ENCODE results near the gene ABCA8.

The ABCA8 gene

DNA sequence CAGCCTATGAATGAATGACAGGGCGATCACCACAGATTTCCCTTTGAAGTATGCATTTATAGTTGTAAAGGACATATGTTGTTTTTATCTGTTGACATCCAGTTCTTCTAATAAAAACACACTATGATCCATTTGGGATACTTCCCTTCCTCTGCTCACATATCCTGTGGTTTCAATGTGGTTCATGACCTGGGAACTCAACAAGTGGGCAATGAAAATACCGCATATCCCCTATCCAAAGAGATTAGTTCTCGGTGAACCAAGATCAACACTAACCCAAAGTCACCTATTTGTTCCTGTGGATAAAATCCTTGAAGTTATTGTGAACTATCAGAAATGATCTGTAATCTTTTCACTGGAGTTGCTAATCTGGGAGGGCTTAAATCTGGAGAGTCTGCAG lies 16.0 kb downstream of the ABCA8 start:
- no peaks in the 10 kb centered on the region for H3K4me1 ChIP-seq (ENCODE audit: control insufficient read depth in 1 of 2, insufficient read depth in 2 of 2, low read length in 2 of 2)
- no peak overlapping the region for H3K4me3 ChIP-seq (ENCODE audit: low read depth in 1 of 2, low read length in 2 of 2)
- H3K36me3 ChIP-seq (ENCODE audit: control insufficient read depth in 1 of 2, insufficient read depth in 2 of 2, low read length in 2 of 2), result no peaks in the 10 kb centered on the region
- no peaks in the 10 kb centered on the region for H3K27me3 ChIP-seq (ENCODE audit: low read depth, low read length)
- no peak overlapping the region for H3K27ac ChIP-seq (ENCODE audit: low read length)
- no peaks in the 10 kb centered on the region for H3K9me3 ChIP-seq (ENCODE audit: control insufficient read depth in 1 of 2, low read length in 2 of 2)

- Histone ChIP-seq H3K4me3 (ENCODE audit: low read depth in 1 of 2, low read length in 2 of 2) (no peak overlapping the region), H3K4me1 (ENCODE audit: control insufficient read depth in 1 of 2, insufficient read depth in 2 of 2, low read length in 2 of 2) (no peaks in the 10 kb centered on the region), H3K9me3 (ENCODE audit: control insufficient read depth in 1 of 2, low read length in 2 of 2) (no peaks in the 10 kb centered on the region), H3K36me3 (ENCODE audit: control insufficient read depth in 1 of 2, insufficient read depth in 2 of 2, low read length in 2 of 2) (no peaks in the 10 kb centered on the region), H3K27ac (ENCODE audit: low read length) (no peak overlapping the region), H3K27me3 (ENCODE audit: low read depth, low read length) (no peaks in the 10 kb centered on the region)
Measured at GRCh38 chr17:68937890-68938514, 17.2 kb downstream of the ABCA8 start.

DNA sequence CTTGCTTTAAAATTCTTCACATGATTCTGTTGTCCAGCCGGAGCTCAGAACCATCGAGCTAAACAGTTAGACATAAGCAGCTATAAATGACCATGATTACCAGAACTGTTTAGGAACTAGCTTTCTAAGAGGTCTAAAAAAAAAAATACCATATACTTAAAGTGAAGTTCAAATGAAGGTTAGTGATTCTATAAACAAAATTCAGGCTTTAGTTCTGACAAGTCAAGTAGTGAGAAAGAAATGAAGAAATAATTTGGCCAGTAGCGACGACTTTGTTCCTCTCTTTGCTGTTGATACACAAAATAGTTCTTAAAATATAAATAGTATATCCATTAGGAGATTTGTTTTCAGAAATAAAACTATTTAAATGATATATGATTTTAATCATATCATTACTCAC lies 27.7 kb downstream of the ABCA8 start:
- H3K27ac ChIP-seq (ENCODE audit: low read length), result peak overlapping the region; percentile 14
- H3K9me3 ChIP-seq (ENCODE audit: control insufficient read depth in 1 of 2, low read length in 2 of 2), result no peaks in the 10 kb centered on the region
- no peak overlapping the region for H3K4me3 ChIP-seq (ENCODE audit: low read depth in 1 of 2, low read length in 2 of 2)
- no peaks in the 10 kb centered on the region for H3K27me3 ChIP-seq (ENCODE audit: low read depth, low read length)
- H3K36me3 ChIP-seq (ENCODE audit: control insufficient read depth in 1 of 2, insufficient read depth in 2 of 2, low read length in 2 of 2), result no peaks in the 10 kb centered on the region
- no peaks in the 10 kb centered on the region for H3K4me1 ChIP-seq (ENCODE audit: control insufficient read depth in 1 of 2, insufficient read depth in 2 of 2, low read length in 2 of 2)

- Histone ChIP-seq H3K27me3 (ENCODE audit: low read depth, low read length) (no peaks in the 10 kb centered on the region), H3K27ac (ENCODE audit: low read length) (no peak overlapping the region), H3K9me3 (ENCODE audit: control insufficient read depth in 1 of 2, low read length in 2 of 2) (no peaks in the 10 kb centered on the region), H3K4me1 (ENCODE audit: control insufficient read depth in 1 of 2, insufficient read depth in 2 of 2, low read length in 2 of 2) (no peaks in the 10 kb centered on the region), H3K36me3 (ENCODE audit: control insufficient read depth in 1 of 2, insufficient read depth in 2 of 2, low read length in 2 of 2) (no peaks in the 10 kb centered on the region), H3K4me3 (ENCODE audit: low read depth in 1 of 2, low read length in 2 of 2) (no peak overlapping the region)
Measured at GRCh38 chr17:68924793-68925720, 30.1 kb downstream of the ABCA8 start.

DNA sequence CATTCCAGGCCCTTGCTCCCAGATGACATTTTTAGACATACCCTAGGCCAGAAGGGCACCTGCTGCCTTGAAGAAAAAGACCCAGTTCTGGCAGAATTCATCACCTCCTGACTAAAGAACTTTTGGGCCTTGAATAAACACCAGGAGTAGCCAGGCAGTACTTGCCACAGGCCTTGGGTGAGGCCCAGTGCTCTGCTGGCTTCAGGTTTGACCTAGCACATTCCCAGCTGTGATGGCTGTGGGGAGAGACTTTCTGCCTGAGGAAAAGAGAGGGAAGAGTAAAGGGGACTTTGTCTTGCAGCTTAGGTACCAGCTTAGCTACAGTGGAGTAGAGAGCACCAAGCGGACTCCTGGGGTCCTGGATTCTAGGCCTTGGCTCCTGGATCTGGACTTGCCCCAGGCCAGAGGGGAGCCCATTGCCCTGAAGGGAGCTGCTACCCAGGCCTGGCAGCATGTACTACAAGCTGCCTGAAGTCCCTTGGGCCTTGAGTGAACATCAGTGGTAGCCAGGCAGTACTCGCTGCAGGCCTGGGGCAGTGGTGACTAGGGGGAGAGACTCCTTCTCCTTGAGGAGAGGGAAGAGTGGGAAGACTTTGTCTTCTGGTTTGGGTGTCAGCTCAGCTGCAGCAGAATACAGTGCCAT lies 44.3 kb downstream of the ABCA8 start:
- Histone ChIP-seq H3K4me3 (ENCODE audit: low read depth in 1 of 2, low read length in 2 of 2) (no peak overlapping the region), H3K4me1 (ENCODE audit: control insufficient read depth in 1 of 2, insufficient read depth in 2 of 2, low read length in 2 of 2) (peaks cover 9 to 22% of the 10 kb centered on the region in 2 donors), H3K27ac (ENCODE audit: low read length) (no peak overlapping the region), H3K9me3 (ENCODE audit: control insufficient read depth in 1 of 2, low read length in 2 of 2) (peaks cover 0 to 2% of the 10 kb centered on the region in 2 donors), H3K27me3 (ENCODE audit: low read depth, low read length) (no peaks in the 10 kb centered on the region), H3K36me3 (ENCODE audit: control insufficient read depth in 1 of 2, insufficient read depth in 2 of 2, low read length in 2 of 2) (peaks cover 0 to 4% of the 10 kb centered on the region in 2 donors)

GRCh38 chr17:68910251-68910705 lies 44.9 kb downstream of the ABCA8 start:
- no peak overlapping the region for H3K4me3 ChIP-seq (ENCODE audit: low read depth in 1 of 2, low read length in 2 of 2)
- H3K27ac ChIP-seq (ENCODE audit: low read length), result peak overlapping the region; percentile 62
- peaks cover 9 to 22% of the 10 kb centered on the region in 2 donors for H3K4me1 ChIP-seq (ENCODE audit: control insufficient read depth in 1 of 2, insufficient read depth in 2 of 2, low read length in 2 of 2)
- H3K36me3 ChIP-seq (ENCODE audit: control insufficient read depth in 1 of 2, insufficient read depth in 2 of 2, low read length in 2 of 2), result peaks cover 0 to 4% of the 10 kb centered on the region in 2 donors
- H3K27me3 ChIP-seq (ENCODE audit: low read depth, low read length), result no peaks in the 10 kb centered on the region
- H3K9me3 ChIP-seq (ENCODE audit: control insufficient read depth in 1 of 2, low read length in 2 of 2), result no peaks in the 10 kb centered on the region

- H3K27ac ChIP-seq (ENCODE audit: low read length), result peak overlapping the region; percentile 62
- no peak overlapping the region for H3K4me3 ChIP-seq (ENCODE audit: low read depth in 1 of 2, low read length in 2 of 2)
- H3K9me3 ChIP-seq (ENCODE audit: control insufficient read depth in 1 of 2, low read length in 2 of 2), result no peaks in the 10 kb centered on the region
- H3K4me1 ChIP-seq (ENCODE audit: control insufficient read depth in 1 of 2, insufficient read depth in 2 of 2, low read length in 2 of 2), result peaks cover 9 to 22% of the 10 kb centered on the region in 2 donors
- H3K36me3 ChIP-seq (ENCODE audit: control insufficient read depth in 1 of 2, insufficient read depth in 2 of 2, low read length in 2 of 2), result no peaks in the 10 kb centered on the region
- H3K27me3 ChIP-seq (ENCODE audit: low read depth, low read length), result no peaks in the 10 kb centered on the region
Measured at GRCh38 chr17:68909066-68909465, 46.1 kb downstream of the ABCA8 start.

DNA sequence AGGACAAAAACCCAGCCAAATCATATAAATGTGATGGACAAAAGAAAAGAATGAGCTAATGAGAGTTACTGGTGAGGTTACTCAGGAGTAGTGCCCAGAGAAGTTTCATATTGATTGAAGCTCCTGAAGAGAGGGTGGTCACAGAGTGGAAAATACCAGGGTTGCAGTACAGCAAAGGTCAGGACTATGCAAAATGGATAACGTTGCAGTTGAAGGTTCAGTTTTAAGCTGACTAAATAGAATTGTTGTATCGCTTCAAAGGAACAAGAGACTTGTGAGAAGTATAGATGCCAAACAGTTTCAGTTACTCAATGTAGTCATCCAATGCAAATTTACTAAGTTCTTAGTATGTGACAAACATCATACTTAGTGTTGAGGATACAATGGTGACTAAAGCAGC lies 47.1 kb downstream of the ABCA8 start:
- Histone ChIP-seq H3K27ac (ENCODE audit: low read length) (peak overlapping the region; percentile 62), H3K4me1 (ENCODE audit: control insufficient read depth in 1 of 2, insufficient read depth in 2 of 2, low read length in 2 of 2) (peaks cover 9 to 22% of the 10 kb centered on the region in 2 donors), H3K27me3 (ENCODE audit: low read depth, low read length) (no peaks in the 10 kb centered on the region), H3K36me3 (ENCODE audit: control insufficient read depth in 1 of 2, insufficient read depth in 2 of 2, low read length in 2 of 2) (no peaks in the 10 kb centered on the region), H3K4me3 (ENCODE audit: low read depth in 1 of 2, low read length in 2 of 2) (no peak overlapping the region), H3K9me3 (ENCODE audit: control insufficient read depth in 1 of 2, low read length in 2 of 2) (no peaks in the 10 kb centered on the region)

- Histone ChIP-seq H3K27me3 (ENCODE audit: low read depth, low read length) (no peaks in the 10 kb centered on the region), H3K36me3 (ENCODE audit: control insufficient read depth in 1 of 2, insufficient read depth in 2 of 2, low read length in 2 of 2) (no peaks in the 10 kb centered on the region), H3K4me1 (ENCODE audit: control insufficient read depth in 1 of 2, insufficient read depth in 2 of 2, low read length in 2 of 2) (peaks cover 9 to 22% of the 10 kb centered on the region in 2 donors), H3K9me3 (ENCODE audit: control insufficient read depth in 1 of 2, low read length in 2 of 2) (no peaks in the 10 kb centered on the region), H3K4me3 (ENCODE audit: low read depth in 1 of 2, low read length in 2 of 2) (no peak overlapping the region), H3K27ac (ENCODE audit: low read length) (no peak overlapping the region)
Measured at GRCh38 chr17:68906638-68907037, 48.6 kb downstream of the ABCA8 start.

- no peak overlapping the region for H3K4me3 ChIP-seq (ENCODE audit: low read depth in 1 of 2, low read length in 2 of 2)
- no peak overlapping the region for H3K27ac ChIP-seq (ENCODE audit: low read length)
- H3K36me3 ChIP-seq (ENCODE audit: control insufficient read depth in 1 of 2, insufficient read depth in 2 of 2, low read length in 2 of 2), result no peaks in the 10 kb centered on the region
- H3K4me1 ChIP-seq (ENCODE audit: control insufficient read depth in 1 of 2, insufficient read depth in 2 of 2, low read length in 2 of 2), result peaks cover 0 to 4% of the 10 kb centered on the region in 2 donors
- H3K9me3 ChIP-seq (ENCODE audit: control insufficient read depth in 1 of 2, low read length in 2 of 2), result no peaks in the 10 kb centered on the region
- no peaks in the 10 kb centered on the region for H3K27me3 ChIP-seq (ENCODE audit: low read depth, low read length)
Measured at GRCh38 chr17:68903286-68903685, 51.9 kb downstream of the ABCA8 start.

DNA sequence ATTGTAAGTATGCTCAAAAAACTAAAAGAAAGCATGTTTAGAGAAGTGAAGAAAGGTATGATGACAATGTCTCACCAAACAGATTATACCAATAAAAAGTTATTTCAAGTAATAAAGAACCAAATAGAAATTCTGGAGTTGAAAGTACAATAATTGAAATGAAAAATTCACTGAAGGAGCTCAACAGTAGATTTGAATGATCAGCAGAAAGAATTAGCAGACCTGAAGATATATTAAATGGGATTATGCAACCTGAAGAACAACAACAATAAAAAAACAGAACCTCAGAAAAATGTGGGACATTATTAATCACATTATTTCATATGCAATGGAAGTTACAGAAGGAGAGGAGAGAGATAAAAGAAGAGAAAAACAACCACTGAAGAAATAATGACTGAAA lies 57.6 kb downstream of the ABCA8 start:
- no peak overlapping the region for H3K27ac ChIP-seq (ENCODE audit: low read length)
- H3K4me3 ChIP-seq (ENCODE audit: low read depth in 1 of 2, low read length in 2 of 2), result no peak overlapping the region
- no peaks in the 10 kb centered on the region for H3K4me1 ChIP-seq (ENCODE audit: control insufficient read depth in 1 of 2, insufficient read depth in 2 of 2, low read length in 2 of 2)
- H3K36me3 ChIP-seq (ENCODE audit: control insufficient read depth in 1 of 2, insufficient read depth in 2 of 2, low read length in 2 of 2), result peaks cover 0 to 7% of the 10 kb centered on the region in 2 donors
- H3K9me3 ChIP-seq (ENCODE audit: control insufficient read depth in 1 of 2, low read length in 2 of 2), result peaks cover 0 to 10% of the 10 kb centered on the region in 2 donors
- no peaks in the 10 kb centered on the region for H3K27me3 ChIP-seq (ENCODE audit: low read depth, low read length)
